Endothelial cell (in vitro differentiated cells): Measurements from ENCODE around the gene SPATS2L. TPM values are rescaled to one million over a fixed set of nuclear protein-coding genes. Genes with fewer than 3 reads are reported as not detected.

ENCODE experiments used
- DNase-seq: peaks from one replicate; pipeline ENCODE4 v3.0.0; 2021; ENCODE audit warnings: low spot score
- H3K27ac Mint-ChIP-seq: one replicate; pipeline ENCODE4 v1.8.0; 2021; ENCODE audit warnings: mixed read lengths, inconsistent platforms; ENCODE audit not compliant: unreplicated experiment
- H3K27me3 Mint-ChIP-seq: one replicate; pipeline ENCODE4 v1.8.0; 2021; ENCODE audit warnings: mild to moderate bottlenecking, moderate library complexity, mixed read lengths, inconsistent platforms; ENCODE audit not compliant: unreplicated experiment
- H3K36me3 Mint-ChIP-seq: one replicate; pipeline ENCODE4 v1.8.0; 2021; ENCODE audit warnings: mild to moderate bottlenecking, low read depth, mixed read lengths, inconsistent platforms; ENCODE audit not compliant: unreplicated experiment
- H3K4me1 Mint-ChIP-seq: one replicate; pipeline ENCODE4 v1.8.0; 2021; ENCODE audit warnings: mild to moderate bottlenecking, mixed read lengths, inconsistent platforms; ENCODE audit not compliant: unreplicated experiment
- H3K4me3 Mint-ChIP-seq: one replicate; pipeline ENCODE4 v1.8.0; 2021; ENCODE audit warnings: mild to moderate bottlenecking, mixed read lengths, inconsistent platforms; ENCODE audit not compliant: unreplicated experiment
- H3K9me3 Mint-ChIP-seq: one replicate; pipeline ENCODE4 v1.8.0; 2021; ENCODE audit warnings: mixed read lengths, inconsistent platforms; ENCODE audit not compliant: unreplicated experiment
- CTCF ChIP-seq: fragments of 200-600 bp; sonication (generic); IDR thresholded peaks from one replicate; pipeline ENCODE4 v1.5.0; 2021; ENCODE audit warnings: antibody characterized with exemption; ENCODE audit not compliant: unreplicated experiment
- total RNA-seq: library from RNA; stranded (reverse); fragmentation: NEBNext Ultra II Directional; extraction: Animal tissue kit (Norgen Biotek cat#: 25700); gene quantifications from one replicate; pipeline ENCODE4 v1.2.1, GENCODE V29; 2021; ENCODE audit not compliant: unreplicated experiment

SPATS2L gene
- total RNA-seq, 1 donor from 2014 or later: 72.9 TPM

DNA sequence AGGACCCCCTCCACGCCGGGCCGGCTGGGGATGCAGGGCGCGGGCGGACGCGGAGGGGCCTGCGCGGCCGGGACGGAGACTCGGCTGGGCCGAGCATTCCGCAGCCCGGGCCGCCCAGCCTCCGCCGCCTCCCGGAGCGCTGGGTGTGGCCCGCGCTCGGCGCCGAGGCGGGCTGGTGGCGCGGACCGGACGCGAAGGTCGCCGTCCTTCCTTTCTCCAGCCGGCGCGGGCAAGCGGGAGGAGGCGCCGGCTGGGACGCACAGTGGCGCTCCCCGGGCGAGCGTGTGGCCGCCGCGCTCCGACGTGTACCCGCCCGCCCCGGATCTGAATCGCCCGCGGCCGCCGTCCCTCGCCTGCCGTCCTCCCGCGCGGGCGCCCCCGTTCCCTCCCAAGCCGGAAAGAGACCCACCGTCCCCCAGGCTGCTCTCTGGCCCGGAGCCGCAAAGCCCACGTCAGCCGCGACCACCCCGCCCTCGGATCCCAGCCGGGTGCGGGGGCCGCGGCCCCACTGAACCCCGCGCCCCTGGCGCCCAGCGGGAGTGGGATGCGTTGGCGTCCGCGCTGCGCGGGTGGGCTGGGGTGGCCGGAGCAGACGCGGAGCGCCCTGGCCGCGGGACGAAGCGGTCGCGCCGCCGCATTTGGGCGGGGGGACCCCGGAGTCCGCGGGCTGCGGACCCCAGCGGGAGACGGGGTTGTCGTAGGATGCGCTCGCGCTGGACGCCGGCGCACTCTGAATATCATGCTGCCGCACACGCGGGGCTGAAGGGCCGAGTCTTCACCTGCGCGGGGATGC lies 634 bp downstream of the SPATS2L start:
- peak; percentile 60 for DNase-seq
- H3K27ac Mint-ChIP-seq: peak overlapping the region; percentile 91
- H3K9me3 Mint-ChIP-seq: no peaks in the 10 kb centered on the region
- TF ChIP-seq CTCF: no peak
- H3K4me3 Mint-ChIP-seq: peak overlapping the region; percentile 96
- peaks cover 8% of the 10 kb centered on the region for H3K27me3 Mint-ChIP-seq
- H3K4me1 Mint-ChIP-seq: peaks cover 37% of the 10 kb centered on the region
- no peaks in the 10 kb centered on the region for H3K36me3 Mint-ChIP-seq

- no peak for TF ChIP-seq CTCF
- Mint-ChIP-seq H3K27me3 (peaks cover 8% of the 10 kb centered on the region), H3K9me3 (no peaks in the 10 kb centered on the region), H3K27ac (peak overlapping the region; percentile 91), H3K4me1 (peaks cover 37% of the 10 kb centered on the region), H3K4me3 (peak overlapping the region; percentile 96), H3K36me3 (no peaks in the 10 kb centered on the region)
- no peak for DNase-seq
Measured at GRCh38 chr2:200307724-200308545, 1.4 kb downstream of the SPATS2L start.

- peak overlapping the region; percentile 48 for H3K27ac Mint-ChIP-seq
- no peak for DNase-seq
- peaks cover 41% of the 10 kb centered on the region for H3K4me1 Mint-ChIP-seq
- no peaks in the 10 kb centered on the region for H3K36me3 Mint-ChIP-seq
- H3K4me3 Mint-ChIP-seq: peak overlapping the region; percentile 96
- H3K27me3 Mint-ChIP-seq: peaks cover 8% of the 10 kb centered on the region
- no peak for TF ChIP-seq CTCF
- H3K9me3 Mint-ChIP-seq: no peaks in the 10 kb centered on the region
Measured at GRCh38 chr2:200308546-200309295, 2.2 kb downstream of the SPATS2L start.

GRCh38 chr2:200309296-200310049 lies 3.0 kb downstream of the SPATS2L start:
- peaks cover 49% of the 10 kb centered on the region for H3K4me1 Mint-ChIP-seq

More at GRCh38 chr2:200309296-200310049, 3.0 kb downstream of the SPATS2L start:
- DNase-seq: no peak
- Mint-ChIP-seq H3K27me3 (peaks cover 8% of the 10 kb centered on the region), H3K36me3 (no peaks in the 10 kb centered on the region), H3K27ac (no peak overlapping the region), H3K9me3 (no peaks in the 10 kb centered on the region), H3K4me3 (peak overlapping the region; percentile 44)
- TF ChIP-seq CTCF: no peak
